ENCODE data around the gene GAK. TPM values are rescaled to one million over a fixed set of nuclear protein-coding genes. Genes with fewer than 3 reads are reported as not detected.

GAK gene
- total and polyA plus RNA-seq, 4 donors, result 27.4 to 69.7 (median 47.0) TPM

DNA sequence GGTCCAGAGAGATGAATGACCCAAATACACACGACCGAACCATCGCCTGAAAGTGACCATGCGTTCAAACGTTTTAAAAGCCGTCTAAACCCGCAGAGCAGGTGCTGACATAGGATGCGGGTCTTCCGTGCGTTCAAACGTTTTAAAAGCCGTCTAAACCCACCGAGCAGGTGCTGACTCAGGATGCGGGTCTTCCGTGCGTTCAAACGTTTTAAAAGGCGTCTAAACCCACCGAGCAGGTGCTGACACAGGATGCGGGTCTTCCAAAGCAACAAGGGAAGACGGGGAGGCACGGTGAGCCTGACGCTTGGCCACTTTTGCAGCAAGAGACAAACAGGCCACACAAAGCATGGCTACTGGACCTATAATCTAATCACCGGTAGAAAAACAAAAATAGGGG is 47.2 kb downstream of the GAK start:
- H3K9ac ChIP-seq (ENCODE audit: low read depth in 1 of 2, low read length in 2 of 2), result no peak overlapping the region
- H3K36me3 ChIP-seq (ENCODE audit: control insufficient read depth in 4 of 4, insufficient read depth in 3 of 4, low read depth in 1 of 4, low read length in 3 of 4), result peaks cover 4 to 87% (median 32%) of the 10 kb centered on the region in 4 donors
- TF ChIP-seq RXRA (IDR thresholded peaks at IDR 0.05), result no peak
- TF ChIP-seq, protein P1, sequence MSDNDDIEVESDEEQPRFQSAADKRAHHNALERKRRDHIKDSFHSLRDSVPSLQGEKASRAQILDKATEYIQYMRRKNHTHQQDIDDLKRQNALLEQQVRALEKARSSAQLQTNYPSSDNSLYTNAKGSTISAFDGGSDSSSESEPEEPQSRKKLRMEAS (IDR thresholded peaks at IDR 0.05), result no peak
- TF ChIP-seq, protein P2, sequence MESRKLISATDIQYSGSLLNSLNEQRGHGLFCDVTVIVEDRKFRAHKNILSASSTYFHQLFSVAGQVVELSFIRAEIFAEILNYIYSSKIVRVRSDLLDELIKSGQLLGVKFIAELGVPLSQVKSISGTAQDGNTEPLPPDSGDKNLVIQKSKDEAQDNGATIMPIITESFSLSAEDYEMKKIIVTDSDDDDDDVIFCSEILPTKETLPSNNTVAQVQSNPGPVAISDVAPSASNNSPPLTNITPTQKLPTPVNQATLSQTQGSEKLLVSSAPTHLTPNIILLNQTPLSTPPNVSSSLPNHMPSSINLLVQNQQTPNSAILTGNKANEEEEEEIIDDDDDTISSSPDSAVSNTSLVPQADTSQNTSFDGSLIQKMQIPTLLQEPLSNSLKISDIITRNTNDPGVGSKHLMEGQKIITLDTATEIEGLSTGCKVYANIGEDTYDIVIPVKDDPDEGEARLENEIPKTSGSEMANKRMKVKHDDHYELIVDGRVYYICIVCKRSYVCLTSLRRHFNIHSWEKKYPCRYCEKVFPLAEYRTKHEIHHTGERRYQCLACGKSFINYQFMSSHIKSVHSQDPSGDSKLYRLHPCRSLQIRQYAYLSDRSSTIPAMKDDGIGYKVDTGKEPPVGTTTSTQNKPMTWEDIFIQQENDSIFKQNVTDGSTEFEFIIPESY (IDR thresholded peaks at IDR 0.05), result no peak
- no peak for TF ChIP-seq JUND (IDR thresholded peaks at IDR 0.05)
- TF ChIP-seq FOXA1 (IDR thresholded peaks at IDR 0.05), result no peak
- no peak for TF ChIP-seq RAD21 (IDR thresholded peaks at IDR 0.05)
- TF ChIP-seq FOXA2 (IDR thresholded peaks at IDR 0.05), result no peak
- no peak for TF ChIP-seq GABPA (IDR thresholded peaks at IDR 0.05 in 1 of 2, conservative IDR thresholded peaks at IDR 0.05 in 1 of 2)
- no peak overlapping the region for H3K27ac ChIP-seq (ENCODE audit: low read depth in 1 of 2, low read length in 2 of 2)
- no peak overlapping the region for H3K4me3 ChIP-seq (ENCODE audit: low read depth in 1 of 3, low read length in 3 of 3)
- no peaks in the 10 kb centered on the region for H3K9me3 ChIP-seq (ENCODE audit: control insufficient read depth in 4 of 4, low read length in 3 of 4)
- no peaks in the 10 kb centered on the region for H3K27me3 ChIP-seq (ENCODE audit: control insufficient read depth in 4 of 4, insufficient read depth in 4 of 4, low read length in 3 of 4)
- no peak for DNase-seq (ENCODE audit: low spot score)
- H3K4me1 ChIP-seq (ENCODE audit: control insufficient read depth in 4 of 4, insufficient read depth in 4 of 4, low read length in 3 of 4), result no peaks in the 10 kb centered on the region
- 93% methylated on average over 24 of the region's 24 CpGs for WGBS

DNA sequence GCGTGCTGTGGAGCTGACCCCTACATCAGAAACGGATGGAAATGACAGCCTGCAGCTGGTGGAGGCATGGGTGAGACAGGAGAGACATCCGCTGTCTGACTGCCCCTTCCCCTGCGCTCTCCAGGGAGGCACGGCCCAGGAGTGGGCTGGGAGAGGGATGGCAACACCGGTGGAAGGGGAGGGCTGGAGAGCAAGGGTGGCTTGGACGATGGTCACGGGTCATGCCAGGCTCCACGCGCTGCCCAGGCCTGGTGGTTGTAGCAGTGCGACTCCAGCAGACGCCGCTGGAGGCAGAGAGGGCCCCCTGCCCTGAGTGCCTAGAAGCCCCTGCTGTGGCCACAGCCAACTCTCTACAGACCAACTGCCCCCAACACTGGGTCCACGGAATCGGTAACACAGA is 47.9 kb downstream of the GAK start:
- Histone ChIP-seq H3K9ac (ENCODE audit: low read depth in 1 of 2, low read length in 2 of 2) (no peak overlapping the region), H3K4me1 (ENCODE audit: control insufficient read depth in 4 of 4, insufficient read depth in 4 of 4, low read length in 3 of 4) (no peaks in the 10 kb centered on the region), H3K27me3 (ENCODE audit: control insufficient read depth in 4 of 4, insufficient read depth in 4 of 4, low read length in 3 of 4) (no peaks in the 10 kb centered on the region), H3K4me3 (ENCODE audit: low read depth in 1 of 3, low read length in 3 of 3) (no peak overlapping the region), H3K27ac (ENCODE audit: low read depth in 1 of 2, low read length in 2 of 2) (no peak overlapping the region), H3K36me3 (ENCODE audit: control insufficient read depth in 4 of 4, insufficient read depth in 3 of 4, low read depth in 1 of 4, low read length in 3 of 4) (peaks cover 7 to 87% (median 33%) of the 10 kb centered on the region in 4 donors), H3K9me3 (ENCODE audit: control insufficient read depth in 4 of 4, low read length in 3 of 4) (no peaks in the 10 kb centered on the region)
- no peak for DNase-seq (ENCODE audit: low spot score)
- TF ChIP-seq YY1 (IDR thresholded peaks at IDR 0.05) (no peak), TAF1 (conservative IDR thresholded peaks at IDR 0.05) (no peak), SP1 (IDR thresholded peaks at IDR 0.05) (no peak), GABPA (IDR thresholded peaks at IDR 0.05 in 1 of 2, conservative IDR thresholded peaks at IDR 0.05 in 1 of 2) (no peak), RAD21 (IDR thresholded peaks at IDR 0.05) (no peak), FOXA2 (IDR thresholded peaks at IDR 0.05) (no peak), HNF4G (IDR thresholded peaks at IDR 0.05) (no peak), HNF4A (conservative IDR thresholded peaks at IDR 0.05) (no peak), FOXA1 (IDR thresholded peaks at IDR 0.05) (no peak), EGR1 (IDR thresholded peaks at IDR 0.05; ENCODE audit: low read depth in 2 of 2) (no peak), JUND (IDR thresholded peaks at IDR 0.05) (no peak), RXRA (IDR thresholded peaks at IDR 0.05) (no peak)
- TF ChIP-seq, protein P3, sequence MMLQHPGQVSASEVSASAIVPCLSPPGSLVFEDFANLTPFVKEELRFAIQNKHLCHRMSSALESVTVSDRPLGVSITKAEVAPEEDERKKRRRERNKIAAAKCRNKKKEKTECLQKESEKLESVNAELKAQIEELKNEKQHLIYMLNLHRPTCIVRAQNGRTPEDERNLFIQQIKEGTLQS (IDR thresholded peaks at IDR 0.05), result no peak
- TF ChIP-seq, protein P4, sequence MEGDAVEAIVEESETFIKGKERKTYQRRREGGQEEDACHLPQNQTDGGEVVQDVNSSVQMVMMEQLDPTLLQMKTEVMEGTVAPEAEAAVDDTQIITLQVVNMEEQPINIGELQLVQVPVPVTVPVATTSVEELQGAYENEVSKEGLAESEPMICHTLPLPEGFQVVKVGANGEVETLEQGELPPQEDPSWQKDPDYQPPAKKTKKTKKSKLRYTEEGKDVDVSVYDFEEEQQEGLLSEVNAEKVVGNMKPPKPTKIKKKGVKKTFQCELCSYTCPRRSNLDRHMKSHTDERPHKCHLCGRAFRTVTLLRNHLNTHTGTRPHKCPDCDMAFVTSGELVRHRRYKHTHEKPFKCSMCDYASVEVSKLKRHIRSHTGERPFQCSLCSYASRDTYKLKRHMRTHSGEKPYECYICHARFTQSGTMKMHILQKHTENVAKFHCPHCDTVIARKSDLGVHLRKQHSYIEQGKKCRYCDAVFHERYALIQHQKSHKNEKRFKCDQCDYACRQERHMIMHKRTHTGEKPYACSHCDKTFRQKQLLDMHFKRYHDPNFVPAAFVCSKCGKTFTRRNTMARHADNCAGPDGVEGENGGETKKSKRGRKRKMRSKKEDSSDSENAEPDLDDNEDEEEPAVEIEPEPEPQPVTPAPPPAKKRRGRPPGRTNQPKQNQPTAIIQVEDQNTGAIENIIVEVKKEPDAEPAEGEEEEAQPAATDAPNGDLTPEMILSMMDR (IDR thresholded peaks at IDR 0.05; ENCODE audit: low read depth, low read length, missing input control), result no peak
- TF ChIP-seq, protein P2 (IDR thresholded peaks at IDR 0.05), result no peak
- 82% methylated on average over 15 of the region's 15 CpGs for WGBS
